GM12891 (cell line): ENCODE measurements around the gene ZNF518B.

Source experiments
- POLR2A ChIP-seq: IDR thresholded peaks from 2 replicates; pipeline ENCODE4 v1.6.1; 2011; ENCODE audit warnings: low read depth, low read length, control low read depth
- TAF1 ChIP-seq: IDR thresholded peaks from 2 replicates; pipeline ENCODE4 v1.6.1; 2011; ENCODE audit warnings: low read depth, low read length, control low read depth

GRCh38 chr4:10482913-10483312, 25.7 kb upstream of the ZNF518B start:
- TF ChIP-seq POLR2A = no peak
- TF ChIP-seq TAF1 = no peak
